Activated T-helper 1 cell treated with Interleukin-2 at 50 U/mL for 16 hours (primary cell): ENCODE data around the gene UROC1.

Source experiments
- DNase-seq: peaks from one replicate; pipeline ENCODE4 v3.0.0-alpha.2; 2020; ENCODE audit warnings: low read depth

Gene UROC1

DNA sequence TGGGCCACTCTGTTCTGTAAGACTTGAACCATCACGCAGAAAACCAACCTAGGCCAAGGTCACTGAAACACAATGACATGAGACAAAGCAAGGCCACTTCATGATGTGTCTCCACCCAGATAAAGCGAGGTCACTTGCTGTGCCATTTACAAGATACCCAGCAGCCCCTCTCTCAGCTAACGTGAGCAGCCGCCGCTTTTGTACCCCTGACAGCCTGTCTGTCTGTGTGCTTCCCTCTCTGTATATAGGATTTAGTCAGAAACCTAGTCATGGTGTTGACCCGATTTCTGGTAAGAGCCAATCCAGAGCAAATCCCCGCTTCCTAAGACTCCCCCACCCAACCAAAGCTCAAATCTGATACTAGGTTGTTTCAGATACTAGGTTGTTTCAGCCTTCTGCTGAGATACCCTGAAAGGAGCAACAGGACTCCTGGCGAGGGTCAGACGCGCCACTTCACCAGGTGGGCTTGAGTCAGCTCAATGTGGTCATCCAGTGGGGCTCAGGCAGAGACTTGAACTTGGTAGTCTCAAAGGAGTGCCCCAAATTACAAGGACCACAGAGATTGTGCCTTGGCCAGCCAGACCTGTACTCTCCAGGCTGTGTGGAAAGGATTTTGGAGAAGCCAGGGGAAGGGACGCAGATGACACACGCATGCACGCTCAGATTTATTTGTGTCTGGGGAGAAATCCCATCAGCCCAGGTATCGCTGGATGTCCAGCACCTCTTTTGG, 38.8 kb downstream of the UROC1 start:
- no peak for DNase-seq

DNA sequence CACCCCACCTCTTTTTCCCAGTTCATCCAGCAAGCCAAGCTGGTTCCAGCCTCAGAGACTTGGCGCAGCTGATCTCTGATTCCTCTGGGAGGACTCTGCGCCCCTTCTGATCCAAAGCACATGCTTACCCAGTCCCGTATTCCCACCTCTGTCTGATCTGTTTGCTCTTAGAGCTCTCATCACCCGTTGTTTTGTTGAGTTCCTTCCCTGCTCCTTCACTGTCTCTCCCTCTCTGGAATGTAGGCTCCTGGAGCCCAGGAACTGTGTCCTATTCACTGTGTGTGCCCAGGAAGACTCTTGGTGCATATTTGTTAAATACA, 40.6 kb downstream of the UROC1 start:
- no peak for DNase-seq

DNA sequence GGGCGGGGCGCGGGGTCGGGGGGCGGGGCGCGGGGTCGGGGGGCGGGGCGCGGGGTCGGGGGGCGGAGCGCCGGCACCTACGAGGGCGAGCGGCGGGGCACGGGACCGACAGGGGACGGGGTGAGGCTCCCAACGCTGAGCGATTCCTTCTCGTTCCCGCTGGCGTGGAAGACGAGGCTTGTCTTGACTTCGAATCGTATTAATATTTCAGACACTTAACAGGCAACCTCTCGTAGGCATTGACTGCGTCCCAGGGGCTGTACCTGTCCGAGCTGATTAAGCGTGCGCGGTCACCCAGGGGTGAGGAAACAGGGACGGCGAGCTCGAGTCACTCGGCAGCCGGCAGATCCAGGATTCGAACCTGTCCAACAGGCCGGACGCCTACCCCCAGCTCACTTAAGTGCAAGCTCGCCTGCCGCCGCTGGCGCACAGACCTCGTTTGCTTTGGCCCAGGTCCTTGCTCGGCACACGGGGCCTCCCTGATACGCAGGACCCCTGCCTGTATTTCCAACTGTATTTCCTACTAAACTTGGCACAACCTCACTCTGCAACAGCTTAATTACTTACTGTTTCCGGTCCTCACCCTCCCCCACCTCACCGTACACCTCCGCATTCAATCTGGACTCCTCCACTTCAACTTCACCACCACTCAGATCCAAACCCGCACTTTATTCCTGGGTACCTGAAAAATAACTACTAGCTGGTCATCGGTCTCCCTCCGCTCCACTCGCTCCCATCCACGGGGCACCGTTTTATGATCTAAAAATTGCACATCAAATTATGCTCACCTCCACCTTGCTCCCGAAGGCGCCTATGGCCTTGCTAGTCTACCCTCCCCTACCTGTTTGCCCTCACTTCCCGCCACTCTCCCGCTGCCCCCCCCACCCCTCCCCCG, 41.2 kb downstream of the UROC1 start:
- no peak for DNase-seq

DNA sequence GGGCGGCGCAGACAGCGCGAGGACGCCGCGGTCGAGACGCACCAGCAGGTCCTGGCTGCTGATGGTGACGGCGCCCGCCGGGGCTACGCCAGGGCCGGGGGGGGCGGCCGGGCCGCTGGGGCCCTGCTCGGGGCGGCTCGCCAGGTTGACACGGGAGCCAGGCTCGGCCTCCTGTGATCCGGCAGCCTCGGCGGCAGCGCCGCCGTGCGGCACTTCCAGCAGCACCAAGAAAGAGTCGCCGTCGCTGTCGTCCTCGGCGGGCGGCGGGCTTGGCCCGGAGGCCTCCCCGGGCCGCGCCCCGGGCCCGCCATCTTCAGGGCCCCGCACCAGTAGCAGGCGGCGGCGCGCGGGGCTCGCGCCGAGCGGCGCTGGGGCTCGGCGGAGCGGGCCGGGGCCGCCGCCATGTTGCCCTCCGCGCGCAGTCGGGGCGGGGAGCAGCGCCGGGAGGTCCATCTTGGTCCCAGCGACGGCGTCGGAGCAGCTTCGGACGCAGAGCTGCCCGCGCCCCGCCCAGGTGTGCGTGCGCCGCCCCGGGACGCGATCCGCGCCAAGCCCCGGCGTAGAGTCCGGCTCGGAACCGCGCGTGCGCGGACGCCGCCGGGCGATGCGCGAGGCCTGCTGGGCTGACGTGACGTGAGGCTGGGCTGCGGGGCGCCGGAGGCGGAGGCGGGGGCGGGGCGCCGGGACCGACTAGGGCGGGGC, 42.0 kb downstream of the UROC1 start, which contains the start of gene ZXDC:
ZXDC (minus strand) TSS at position 479 of the 702 bp plus-strand sequence; CDS start at position 453, 26 bp downstream.
- peak; percentile 93 for DNase-seq

DNA sequence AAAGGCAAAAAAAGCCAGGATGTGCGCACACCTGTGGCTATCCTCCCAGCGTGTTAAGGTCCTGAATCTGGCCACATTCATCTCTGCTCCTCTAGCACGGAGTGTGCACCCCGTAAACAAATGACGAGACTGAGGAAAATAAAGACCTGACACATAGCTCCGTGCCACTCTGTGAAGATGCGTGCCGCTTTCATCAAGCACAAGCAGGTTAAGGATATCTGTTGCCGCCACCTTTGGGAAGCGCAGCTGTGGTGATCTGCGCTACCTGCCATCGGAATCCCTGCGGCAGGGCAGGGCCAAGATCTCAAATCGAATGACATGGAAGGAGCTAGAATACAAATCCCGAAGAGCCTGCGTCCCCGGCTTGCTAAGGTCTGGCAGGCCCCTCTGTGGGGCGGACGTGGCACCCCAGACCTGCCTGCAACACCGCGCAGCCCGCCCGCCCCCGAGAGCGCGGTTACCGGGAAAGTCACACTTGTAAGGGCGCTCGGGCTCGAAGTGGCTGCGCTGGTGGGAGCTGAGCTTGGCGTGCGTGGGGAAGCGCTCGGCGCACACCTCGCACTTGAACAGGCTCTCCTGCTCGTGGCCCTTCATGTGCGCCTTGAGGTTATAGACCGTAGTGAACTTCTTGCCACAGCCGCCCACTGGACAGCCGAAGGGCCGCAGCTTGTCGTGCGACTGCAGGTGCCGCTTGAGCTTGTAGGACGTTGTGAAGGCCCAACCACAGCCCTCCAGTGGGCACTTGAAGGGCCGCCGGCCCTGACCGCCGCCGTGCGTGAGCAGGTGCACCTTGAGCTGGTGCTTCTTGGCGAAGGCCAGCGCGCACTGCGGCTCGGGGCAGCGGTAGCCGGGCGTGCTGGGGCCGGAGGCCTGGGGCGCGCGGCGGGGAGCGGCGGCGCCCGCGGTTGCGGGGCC, 42.8 kb downstream of the UROC1 start:
- peak; percentile 9 for DNase-seq

DNA sequence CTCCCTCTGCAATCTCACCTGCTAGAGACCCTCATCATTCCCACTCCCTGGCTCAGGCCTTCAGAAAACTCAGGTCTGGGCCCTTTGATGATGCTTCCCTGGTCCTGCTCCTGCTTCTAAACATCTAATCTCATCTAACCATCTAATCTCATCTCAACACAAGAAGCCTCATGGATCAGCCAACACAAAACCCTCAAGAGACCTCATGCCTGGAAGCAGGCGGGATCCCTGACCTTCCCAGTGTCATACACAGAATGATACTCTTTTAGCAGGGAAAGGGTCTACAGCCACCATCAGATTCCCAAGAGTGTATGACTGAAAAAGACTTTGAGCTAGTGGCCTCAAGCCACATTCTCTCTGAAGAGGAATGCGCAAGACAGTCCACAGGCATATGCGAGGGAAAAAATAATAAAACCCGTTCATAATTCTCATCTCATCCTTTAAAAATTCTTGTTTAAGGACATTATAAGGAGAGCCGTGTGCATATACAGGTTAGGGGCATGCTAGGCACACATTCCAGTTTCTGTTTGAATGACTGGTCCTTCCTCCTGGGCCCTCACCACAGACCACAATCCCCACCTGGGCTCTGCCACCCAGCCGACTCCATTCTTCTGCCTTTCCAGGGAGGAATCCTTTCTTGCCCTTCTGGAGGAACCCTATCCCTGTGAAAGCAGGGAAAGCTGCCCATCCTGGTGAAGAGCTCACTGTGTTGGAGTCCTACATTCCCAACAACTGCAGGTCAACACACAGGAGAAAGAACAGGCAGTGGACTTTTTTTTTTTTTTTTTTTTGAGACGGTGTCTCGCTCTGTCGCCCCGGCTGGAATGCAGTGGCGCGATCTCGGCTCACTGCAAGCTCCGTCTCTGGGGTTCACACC, 44.0 kb downstream of the UROC1 start:
- DNase-seq = no peak

DNA sequence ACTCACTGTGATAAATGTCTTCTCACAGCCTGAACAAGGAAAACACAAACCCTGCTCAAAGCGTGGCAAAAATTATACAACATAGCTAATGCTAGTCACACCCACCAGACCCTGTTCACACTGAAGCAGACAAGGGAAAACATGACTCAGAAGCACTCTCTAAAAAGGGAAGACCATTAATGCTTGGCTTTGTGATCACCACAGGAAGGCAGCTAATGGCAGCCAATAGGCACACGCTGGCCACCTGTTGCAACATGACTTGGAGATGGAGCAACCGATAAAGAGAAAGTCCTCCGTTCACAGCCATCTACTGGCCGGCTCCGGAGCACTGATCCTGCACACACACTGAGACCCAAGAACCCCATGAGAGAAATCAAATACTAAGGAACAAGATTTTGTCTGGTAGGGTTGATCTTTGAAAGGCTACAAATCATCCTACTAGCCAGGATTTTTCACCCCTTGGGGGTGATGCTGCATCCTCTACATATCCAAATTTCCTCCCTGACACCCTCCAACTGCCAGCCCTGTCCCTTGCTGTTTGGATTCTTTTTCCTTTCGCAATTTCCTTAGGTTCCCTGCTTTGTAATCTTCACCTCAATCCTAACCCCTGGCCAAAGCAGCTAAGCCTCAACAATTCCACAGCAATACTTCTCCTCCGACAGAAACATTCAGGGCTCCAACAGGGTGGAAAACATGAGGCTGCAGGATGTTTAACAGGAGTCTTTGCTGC, 45.1 kb downstream of the UROC1 start:
- DNase-seq = no peak

DNA sequence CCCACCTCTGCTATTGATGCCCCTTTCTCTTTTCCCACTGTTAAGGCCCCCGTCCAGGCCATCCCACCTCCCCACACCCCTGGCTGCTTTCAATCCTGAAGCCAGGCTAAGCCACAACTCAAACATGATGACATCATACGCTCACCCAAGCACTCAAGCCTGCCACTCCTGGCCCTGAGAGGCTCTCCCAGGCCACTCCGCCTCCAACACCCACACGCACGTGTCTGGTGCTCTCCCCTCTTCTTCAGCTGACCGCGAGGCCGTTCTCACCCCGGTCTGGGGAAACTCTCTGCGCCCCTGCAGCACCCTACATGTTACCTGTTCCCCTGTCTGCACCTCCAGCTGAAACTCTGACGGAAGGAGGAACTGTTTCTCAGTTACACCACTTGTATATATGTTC, 48.1 kb downstream of the UROC1 start:
- DNase-seq = no peak

DNA sequence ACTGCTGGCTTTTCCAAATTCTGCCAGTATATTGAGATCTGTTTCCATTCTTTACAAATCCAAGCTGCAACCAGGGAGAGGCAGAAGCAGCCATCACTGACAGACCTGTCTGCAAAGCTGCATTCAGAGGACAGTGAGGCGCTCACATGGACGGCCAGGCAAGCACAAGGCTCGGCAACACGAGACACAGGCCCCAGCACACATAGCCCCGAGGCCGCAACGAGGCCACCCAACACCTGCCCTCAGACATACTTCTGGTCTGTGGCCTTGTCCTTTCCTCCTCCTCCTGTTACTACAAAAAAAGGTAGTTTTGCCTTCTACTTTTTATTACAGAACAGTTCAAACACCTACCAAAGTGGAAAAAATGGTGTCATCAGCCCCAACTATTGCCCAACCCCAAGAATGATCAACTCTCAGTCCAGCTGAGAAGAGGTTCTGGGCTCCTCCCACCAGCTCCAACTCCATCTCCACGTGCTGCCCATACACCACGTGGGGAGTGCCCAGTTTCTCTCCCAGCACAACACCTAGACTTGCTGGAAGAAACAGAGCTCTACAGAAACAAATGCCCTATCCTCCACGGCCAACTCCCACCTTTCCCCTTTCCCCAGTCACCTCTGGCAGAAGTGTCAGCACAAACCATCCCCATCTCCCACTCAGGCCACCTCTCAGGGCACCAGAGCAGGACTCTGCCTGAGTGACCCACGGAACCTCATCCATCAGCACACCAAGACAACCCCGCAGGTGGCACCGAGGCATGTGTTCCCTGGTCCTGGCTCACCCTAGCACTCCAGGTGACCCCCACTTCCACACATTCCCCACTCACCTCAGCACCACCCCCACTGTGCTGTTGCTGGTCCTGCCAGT, 49.3 kb downstream of the UROC1 start:
- DNase-seq = no peak

DNA sequence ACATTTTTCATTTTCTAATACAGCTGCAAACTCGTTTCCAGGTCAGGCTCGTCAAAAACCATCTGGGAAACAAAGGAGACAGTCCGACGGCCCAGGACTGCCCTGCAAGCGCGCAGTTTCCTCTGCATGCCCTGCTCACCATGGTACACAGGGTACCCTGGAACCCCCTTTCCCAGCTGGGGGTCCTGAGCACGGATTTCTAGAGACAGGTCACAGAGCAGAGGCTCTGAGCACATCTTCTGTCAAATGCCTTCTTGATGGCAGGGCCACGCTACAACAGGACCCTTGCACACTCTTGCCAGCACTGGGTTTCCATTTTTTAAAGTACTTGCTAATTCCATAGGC, 50.0 kb downstream of the UROC1 start:
- DNase-seq = no peak

DNA sequence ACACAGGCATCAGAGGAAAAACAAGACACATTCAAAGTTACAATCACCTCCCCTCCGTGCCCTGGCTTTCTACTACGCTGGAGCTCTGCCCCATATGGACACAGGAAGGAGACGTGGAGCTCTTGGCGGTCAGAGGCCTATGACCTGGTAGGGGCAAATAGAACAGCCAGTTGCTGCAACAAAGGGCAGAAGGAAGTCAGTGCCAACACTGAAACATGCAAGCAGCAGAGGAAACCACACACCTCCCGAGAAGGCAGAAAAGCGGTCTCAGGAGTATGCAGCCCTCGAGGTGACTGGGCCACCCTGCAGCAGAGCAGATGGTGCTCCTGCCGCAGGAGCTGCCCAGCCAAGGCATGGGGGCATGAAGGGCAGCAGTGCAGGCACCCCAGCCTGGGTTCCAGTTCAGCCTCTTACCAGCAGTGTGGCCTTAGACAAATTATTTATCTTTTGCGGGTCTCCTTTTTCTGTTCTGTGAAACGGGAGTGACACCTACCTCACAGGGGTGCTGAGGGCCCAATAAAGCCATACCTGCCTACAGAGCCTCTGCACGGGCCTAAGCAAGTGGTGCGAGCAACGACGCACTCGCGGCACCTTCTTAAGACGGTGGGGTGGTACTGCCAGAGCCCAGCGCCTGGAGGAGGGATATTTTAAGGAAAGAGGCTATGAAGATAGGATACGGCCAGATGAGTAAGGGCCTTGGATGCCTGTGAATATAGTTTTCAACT, 50.5 kb downstream of the UROC1 start:
- DNase-seq = no peak

DNA sequence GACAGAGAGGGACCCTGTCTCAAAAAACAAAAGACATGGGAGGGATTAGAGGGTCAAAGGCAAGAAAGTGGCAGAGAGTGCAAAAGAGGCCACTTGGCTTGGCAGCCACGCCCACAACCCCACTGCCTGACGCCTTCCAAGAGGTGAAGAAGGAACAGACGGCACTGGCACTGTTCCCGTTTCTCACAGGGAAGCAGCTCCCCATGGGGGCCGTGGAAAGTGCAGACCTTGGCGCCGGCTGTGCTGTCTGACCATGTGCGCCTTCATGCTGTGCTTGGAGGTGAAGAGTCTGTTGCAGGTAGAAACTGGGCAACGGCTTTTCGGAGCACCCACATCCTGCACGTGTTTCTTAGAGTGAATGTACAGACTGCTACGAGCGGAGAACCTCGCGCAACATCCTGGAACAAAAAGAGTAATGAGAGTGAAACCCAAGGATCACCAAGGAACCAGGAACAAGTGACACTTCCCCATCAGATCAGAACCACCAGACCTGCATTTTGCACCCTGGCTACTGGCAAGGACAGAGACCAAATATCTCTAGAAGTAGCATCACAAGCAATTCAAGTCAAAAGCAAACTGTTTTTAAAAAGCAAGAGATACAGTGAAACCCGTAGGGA, 51.5 kb downstream of the UROC1 start:
- no peak for DNase-seq

DNA sequence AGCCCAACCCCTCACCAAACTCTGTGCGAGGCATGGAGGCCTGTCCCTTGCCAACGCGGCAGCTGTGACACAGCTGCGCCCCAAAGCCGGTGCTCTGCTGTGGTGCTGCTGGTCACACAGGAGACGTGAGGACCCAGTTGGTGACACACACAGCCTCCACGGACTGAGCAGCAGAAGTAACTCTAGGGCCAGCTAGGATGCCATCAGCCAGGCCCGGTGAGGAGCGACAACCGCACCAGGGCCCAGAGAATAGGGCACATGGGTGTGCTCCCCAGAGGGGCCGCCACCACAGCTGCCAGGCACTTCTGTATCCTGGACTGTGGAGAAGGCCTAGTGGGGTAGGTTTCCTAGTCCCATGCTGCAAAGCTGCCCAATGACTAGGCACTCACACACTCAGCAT, 52.6 kb downstream of the UROC1 start:
- no peak for DNase-seq

DNA sequence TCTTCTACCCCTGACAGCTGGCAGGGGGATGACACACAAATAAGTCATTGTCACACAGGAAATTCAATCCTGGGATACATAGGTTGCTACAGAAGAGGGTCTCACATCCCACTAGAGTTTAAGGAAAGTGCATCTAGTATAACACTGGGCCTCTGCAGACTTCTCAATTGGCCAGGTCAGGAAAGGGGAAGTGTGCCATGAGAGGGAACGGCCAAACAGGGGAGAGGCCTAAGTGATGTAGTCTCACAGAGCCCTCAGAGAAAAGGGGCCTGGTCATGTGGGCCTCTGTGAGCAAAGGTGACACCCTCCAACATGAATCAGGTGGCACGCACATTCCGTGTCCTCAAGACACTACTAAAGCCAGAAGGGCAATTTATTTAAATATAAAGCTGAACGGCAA, 53.1 kb downstream of the UROC1 start:
- no peak for DNase-seq

DNA sequence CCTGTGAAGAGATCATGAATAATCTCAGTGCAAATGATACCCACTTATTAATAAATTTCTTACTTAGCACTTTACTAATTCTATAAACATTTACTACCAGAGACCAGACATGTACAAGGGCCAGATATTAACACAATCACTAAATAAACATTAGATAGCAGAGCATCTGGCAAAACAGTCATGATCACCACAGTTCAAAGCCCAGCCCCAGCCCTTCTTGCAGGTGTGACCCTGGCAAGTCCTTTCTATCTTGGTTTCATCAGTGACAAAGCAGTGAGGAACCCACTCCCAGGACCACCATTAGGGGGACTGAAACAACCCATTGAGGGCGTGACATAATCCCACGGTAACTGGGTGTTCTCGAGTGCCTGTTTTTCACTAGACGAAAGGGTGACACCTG, 53.5 kb downstream of the UROC1 start:
- no peak for DNase-seq

DNA sequence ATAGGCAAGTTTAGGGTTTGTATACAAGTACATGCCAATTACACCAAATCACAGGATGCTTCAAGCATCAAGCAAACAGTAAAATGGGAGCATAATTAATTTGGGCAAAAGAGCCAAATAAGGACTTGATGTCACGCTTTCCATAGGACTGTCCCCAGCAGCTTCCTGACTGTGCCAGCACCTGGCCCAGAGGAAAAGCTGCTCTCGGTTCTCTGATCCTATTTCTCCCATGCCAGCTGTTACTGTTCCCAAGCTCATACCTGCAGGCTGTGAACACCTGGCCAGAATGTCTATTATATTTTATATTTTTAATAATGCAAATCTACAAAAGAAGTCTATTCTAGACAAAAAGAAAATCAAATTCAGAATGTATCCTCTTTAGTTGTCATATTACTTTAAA, 54.1 kb downstream of the UROC1 start:
- DNase-seq = no peak

DNA sequence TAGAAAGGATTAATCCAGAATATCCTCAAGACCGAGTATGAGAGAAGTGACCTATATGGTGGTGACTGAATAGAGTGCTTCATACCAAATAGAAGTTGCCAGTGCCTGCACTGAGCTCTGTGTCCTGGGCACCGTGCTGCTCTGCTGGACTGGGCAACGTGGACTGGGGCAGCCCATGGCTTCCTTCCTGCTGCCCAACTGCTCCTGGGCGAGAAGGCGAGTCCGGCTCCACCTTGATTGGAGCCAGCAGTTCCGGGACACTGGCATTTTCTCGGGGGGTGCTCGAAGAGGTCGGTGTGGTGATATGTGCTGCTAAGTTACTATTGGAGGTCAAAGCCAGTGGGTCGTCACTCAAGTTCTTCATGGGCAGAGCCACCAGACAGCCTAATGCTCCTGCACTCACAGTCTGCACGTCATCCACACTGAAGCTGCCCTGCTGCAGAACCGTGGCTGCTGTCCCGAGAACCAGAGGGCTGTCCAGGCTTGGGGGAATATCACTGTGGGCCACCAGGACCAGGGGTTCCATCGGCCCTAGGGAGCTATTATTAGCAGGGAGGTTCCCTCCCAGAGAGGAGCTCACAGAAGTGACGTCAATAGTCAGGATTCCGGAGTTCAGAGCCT, 56.0 kb downstream of the UROC1 start:
- no peak for DNase-seq

DNA sequence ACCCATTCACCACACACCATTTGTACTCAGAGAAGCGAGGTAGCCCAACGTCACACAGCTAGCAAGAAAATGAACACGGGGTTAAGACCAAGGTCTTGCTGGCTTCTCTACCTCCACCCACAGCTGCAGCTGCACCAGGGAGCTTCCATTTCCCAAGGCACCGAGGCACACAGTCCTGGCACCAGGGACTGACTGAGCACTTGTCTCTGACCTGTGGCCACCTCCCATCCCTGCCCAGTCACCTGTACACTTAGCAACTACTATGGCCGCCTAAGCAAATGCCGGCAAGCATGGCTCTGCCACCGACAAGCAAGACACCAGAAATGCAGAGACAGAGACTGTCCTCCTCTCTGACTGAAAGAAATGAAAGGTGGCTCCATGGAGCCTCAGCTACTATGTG, 57.2 kb downstream of the UROC1 start:
- no peak for DNase-seq
